HG03135 (cell line): ENCODE measurements around the gene OPN1MW.
"Not testable (repeated sequence)": the region's sequence is repeated elsewhere in the genome, so short reads cannot be mapped to it uniquely, and the experiment has no call there.

Experiments used
- ATAC-seq: cut with Tn5 transposase; IDR thresholded peaks from one replicate; pipeline ENCODE4 v1.9.1; 2021; ENCODE audit warnings: mild to moderate bottlenecking, moderate library complexity; ENCODE audit not compliant: unreplicated experiment

The OPN1MW gene

GRCh38 chrX:154209670-154210418 lies 27.4 kb downstream of the OPN1MW start:
- peak; percentile 73 for ATAC-seq

- ATAC-seq: not testable (repeated sequence)
These were observed 28.7 kb downstream of the OPN1MW start for GRCh38 chrX:154211057-154211456.

GRCh38 chrX:154211499-154211898 lies 29.1 kb downstream of the OPN1MW start:
- ATAC-seq: not testable (repeated sequence)

GRCh38 chrX:154219456-154219855 lies 37.1 kb downstream of the OPN1MW start, which contains the start of gene OPN1MW2:
TSS of gene OPN1MW2 (plus strand) at chrX:154219756. CDS start at chrX:154219816, 60 bp downstream.
- not testable (repeated sequence) for ATAC-seq

- not testable (repeated sequence) for ATAC-seq
These were observed 42.9 kb downstream of the OPN1MW start for GRCh38 chrX:154225292-154225691.

GRCh38 chrX:154226706-154227105 lies 44.3 kb downstream of the OPN1MW start:
- ATAC-seq: not testable (repeated sequence)

- ATAC-seq: not testable (repeated sequence)
These were observed 49.0 kb downstream of the OPN1MW start for GRCh38 chrX:154231443-154231842.

- ATAC-seq: not testable (repeated sequence)
These were observed 51.2 kb downstream of the OPN1MW start for GRCh38 chrX:154233620-154234019.

- not testable (repeated sequence) for ATAC-seq
These were observed 56.7 kb downstream of the OPN1MW start for GRCh38 chrX:154238939-154239559.

- not testable (repeated sequence) for ATAC-seq
These were observed 57.6 kb downstream of the OPN1MW start for GRCh38 chrX:154239982-154240503.
